HG03066 (cell line): ENCODE results near the gene UBE2R2.
"Not testable (repeated sequence)": the region's sequence is repeated elsewhere in the genome, so short reads cannot be mapped to it uniquely, and the experiment has no call there.

Source experiments
- ATAC-seq: cut with Tn5 transposase; IDR thresholded peaks from one replicate; pipeline ENCODE4 v1.9.1; 2021; ENCODE audit warnings: low read depth; ENCODE audit not compliant: unreplicated experiment

The UBE2R2 gene

GRCh38 chr9:33816327-33817252, at the start of gene UBE2R2:
TSS of gene UBE2R2 (plus strand) at chr9:33817160. CDS start at chr9:33817758, 598 bp downstream.
- ATAC-seq, result peak; percentile 62

- not testable (repeated sequence) for ATAC-seq
These were observed 46.6 kb upstream of the UBE2R2 start for GRCh38 chr9:33770156-33770880.

GRCh38 chr9:33773135-33773534, 43.8 kb upstream of the UBE2R2 start:
- not testable (repeated sequence) for ATAC-seq

- ATAC-seq, result not testable (repeated sequence)
These were observed 42.8 kb upstream of the UBE2R2 start for GRCh38 chr9:33774074-33774659.

- no peak for ATAC-seq
These were observed 40.4 kb upstream of the UBE2R2 start for GRCh38 chr9:33776578-33776977.

- no peak for ATAC-seq
These were observed 38.1 kb upstream of the UBE2R2 start for GRCh38 chr9:33778700-33779351.

GRCh38 chr9:33780276-33780675, 36.7 kb upstream of the UBE2R2 start:
- ATAC-seq, result no peak

GRCh38 chr9:33781736-33782135, 35.2 kb upstream of the UBE2R2 start:
- no peak for ATAC-seq

- no peak for ATAC-seq
These were observed 34.4 kb upstream of the UBE2R2 start for GRCh38 chr9:33782395-33783152.

GRCh38 chr9:33785914-33786313, 31.0 kb upstream of the UBE2R2 start:
- no peak for ATAC-seq

GRCh38 chr9:33786681-33787080, 30.3 kb upstream of the UBE2R2 start:
- ATAC-seq, result no peak

- ATAC-seq, result no peak
These were observed 29.1 kb upstream of the UBE2R2 start for GRCh38 chr9:33787839-33788238.

- ATAC-seq, result not testable (repeated sequence)
These were observed 27.5 kb upstream of the UBE2R2 start for GRCh38 chr9:33789429-33789828.

GRCh38 chr9:33791117-33791516, 25.8 kb upstream of the UBE2R2 start:
- ATAC-seq, result no peak

GRCh38 chr9:33793496-33793895, 23.5 kb upstream of the UBE2R2 start:
- not testable (repeated sequence) for ATAC-seq

GRCh38 chr9:33794560-33794959, 22.4 kb upstream of the UBE2R2 start:
- ATAC-seq, result no peak

- no peak for ATAC-seq
These were observed 21.7 kb upstream of the UBE2R2 start, which contains the start of gene PRSS3 for GRCh38 chr9:33795281-33795680. TSS of gene PRSS3 (plus strand) at chr9:33795561. CDS start at chr9:33795574, 13 bp downstream.

- no peak for ATAC-seq
These were observed 21.1 kb upstream of the UBE2R2 start for GRCh38 chr9:33795819-33796218.

- ATAC-seq, result not testable (repeated sequence)
These were observed 20.3 kb upstream of the UBE2R2 start for GRCh38 chr9:33796679-33797078.

- no peak for ATAC-seq
These were observed 19.1 kb upstream of the UBE2R2 start for GRCh38 chr9:33797837-33798236.
